Mucosa of gallbladder (tissue), 1 donor: ENCODE measurements around the gene CNN2. TPM values are rescaled to one million over a fixed set of nuclear protein-coding genes. Genes with fewer than 3 reads are reported as not detected.

Experiments
- DNase-seq: peaks from one replicate; pipeline ENCODE4 v3.0.0-alpha.2; 2020; ENCODE audit warnings: low spot score
- total RNA-seq: library from RNA; stranded (reverse); gene quantifications from one replicate; pipeline ENCODE4 v1.2.1, GENCODE V29; 2021
- donor health status: DM: no; HTN: no; CAD: no.

The CNN2 gene
- total RNA-seq, 1 donor from 2014 or later: 104 TPM

DNA sequence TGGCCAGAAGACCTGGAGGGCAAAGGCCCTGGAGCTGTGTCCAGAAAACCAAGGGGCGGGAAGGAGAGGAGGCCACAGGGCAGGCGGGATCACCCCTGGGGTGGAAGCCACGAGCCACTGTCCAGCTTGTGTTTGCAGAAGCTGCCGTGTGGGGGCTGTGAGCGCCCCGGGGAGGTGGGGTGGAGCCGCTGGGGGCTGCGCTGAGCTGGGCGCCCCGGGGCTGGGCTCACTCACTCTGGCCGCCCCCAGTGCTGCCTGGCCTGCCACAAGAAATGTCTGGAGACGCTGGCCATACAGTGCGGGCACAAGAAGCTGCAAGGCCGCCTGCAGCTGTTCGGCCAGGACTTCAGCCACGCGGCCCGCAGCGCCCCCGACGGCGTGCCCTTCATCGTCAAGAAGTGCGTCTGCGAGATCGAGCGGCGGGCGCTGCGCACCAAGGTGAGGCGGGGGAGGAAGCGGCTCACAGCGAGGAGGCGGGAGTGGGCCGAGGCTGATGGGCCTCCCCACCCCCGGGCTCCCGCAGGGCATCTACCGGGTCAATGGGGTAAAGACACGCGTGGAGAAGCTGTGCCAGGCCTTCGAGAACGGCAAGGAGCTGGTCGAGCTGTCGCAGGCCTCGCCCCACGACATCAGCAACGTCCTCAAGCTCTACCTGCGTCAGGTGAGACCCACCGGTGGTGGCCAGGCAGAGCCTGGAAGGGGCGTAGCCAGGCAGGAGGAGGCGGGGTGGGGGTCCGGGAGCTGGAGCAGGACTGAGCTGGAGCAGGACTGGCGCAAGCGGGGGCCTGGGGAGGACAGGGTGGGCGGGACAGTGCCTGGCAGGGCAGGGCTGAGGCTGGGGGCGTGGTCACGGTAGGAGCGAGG, 55.1 kb downstream of the CNN2 start:
- DNase-seq: no peak

DNA sequence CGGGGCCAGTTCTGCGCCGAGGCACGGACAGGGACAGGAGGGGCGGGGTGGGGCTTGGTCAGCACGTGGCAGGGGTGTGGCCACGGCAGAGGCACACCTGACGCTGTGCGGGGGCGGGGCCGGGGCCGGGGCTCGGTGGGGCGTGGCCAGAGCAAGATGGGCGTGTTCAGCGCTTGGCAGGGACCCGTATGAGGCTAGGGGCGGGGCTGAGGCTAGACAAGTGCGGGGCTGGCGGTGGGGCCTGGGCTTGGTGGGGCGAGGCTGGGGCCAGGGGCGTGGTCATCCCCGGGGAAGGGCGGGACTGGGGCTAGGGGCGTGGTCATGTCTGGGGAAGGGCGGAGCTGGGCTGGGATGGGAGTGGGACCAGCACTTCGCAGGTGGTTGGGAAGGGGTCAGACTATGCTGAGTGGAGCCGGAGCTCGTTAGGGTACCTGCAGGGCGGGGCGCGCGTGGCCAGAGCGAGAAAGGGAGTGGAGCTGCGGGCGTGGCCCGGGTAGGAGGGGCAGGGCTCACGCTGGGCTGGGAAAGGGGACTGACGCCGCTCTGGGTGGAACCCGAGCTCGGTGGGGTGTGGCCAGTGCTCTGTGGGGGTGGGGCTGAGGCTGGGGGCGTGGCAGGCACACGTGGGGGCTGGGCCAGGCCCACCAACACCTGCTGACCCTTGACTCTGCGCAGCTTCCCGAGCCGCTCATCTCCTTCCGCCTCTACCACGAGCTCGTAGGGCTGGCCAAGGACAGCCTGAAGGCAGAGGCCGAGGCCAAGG, 55.9 kb downstream of the CNN2 start:
- peak; percentile 89 for DNase-seq

DNA sequence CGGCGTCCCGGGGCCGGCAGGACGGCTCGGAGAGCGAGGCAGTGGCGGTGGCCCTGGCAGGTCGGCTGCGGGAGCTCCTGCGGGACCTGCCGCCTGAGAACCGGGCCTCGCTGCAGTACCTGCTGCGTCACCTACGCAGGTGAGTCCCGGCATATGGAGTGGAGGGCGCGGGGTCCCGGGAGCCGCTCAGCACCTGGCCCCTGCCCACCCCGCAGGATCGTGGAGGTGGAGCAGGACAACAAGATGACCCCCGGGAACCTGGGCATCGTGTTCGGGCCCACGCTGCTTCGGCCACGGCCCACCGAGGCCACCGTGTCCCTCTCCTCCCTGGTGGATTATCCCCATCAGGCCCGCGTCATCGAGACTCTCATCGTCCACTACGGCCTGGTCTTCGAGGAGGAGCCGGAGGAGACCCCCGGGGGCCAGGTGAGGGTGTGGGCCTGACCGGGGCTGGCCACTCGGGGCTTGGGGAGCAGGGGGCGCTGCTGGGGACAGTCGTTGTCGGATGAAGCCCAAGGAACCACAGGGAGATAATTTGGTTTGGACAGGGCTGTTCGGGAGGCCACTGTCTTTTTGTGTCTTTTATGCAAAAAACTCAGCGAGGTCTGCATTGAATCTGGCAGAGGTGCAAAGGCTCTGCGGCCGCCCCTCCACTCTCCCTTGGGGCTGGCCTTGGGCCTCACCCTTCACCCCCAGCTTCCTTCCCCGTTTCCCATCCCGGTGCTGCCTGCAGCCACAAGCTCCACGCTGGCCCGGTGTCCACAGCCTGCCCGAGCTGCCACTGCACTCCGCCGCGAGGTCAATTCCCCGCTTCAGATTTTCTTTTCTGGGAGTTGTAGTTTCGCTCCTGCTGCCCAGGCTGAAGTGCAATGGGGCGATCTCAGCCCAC, 56.8 kb downstream of the CNN2 start:
- DNase-seq: no peak

DNA sequence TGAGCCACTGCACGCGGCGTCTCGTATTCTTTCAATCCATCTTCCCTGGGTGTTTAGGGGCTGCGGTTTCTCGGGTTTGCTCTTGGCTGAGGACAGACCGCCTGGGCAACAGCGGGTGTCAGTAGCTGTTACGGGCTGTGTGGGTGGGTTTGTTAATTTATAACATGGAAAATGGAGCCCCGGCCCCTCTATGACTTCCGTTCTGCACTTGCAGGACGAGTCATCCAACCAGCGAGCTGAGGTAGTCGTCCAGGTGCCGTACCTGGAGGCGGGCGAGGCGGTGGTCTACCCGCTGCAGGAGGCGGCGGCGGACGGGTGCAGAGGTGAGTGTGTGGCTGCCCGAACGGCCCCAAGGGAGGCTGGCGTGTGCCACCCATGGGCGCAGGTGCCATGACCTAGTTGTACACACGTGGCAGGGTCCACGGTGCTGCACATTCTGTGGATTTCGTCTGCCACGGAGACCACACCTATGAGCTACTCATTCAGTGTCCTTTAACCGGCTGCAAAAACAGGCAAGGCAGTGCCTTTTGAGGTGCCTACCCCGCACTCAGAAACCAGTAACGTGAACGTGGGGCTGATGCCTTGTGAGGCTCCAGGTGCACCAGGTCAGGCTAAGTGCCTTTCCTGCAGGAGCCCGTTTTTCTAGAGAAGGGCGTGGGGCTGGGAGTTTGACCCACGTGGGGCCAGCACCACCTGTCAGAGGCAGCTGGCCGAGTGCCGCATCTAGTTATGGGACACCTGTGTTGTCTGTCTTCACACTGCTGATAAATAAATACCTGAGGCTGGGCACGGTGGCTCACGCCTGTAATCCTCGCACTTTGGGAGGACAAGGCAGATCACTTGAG, 57.8 kb downstream of the CNN2 start:
- no peak for DNase-seq

DNA sequence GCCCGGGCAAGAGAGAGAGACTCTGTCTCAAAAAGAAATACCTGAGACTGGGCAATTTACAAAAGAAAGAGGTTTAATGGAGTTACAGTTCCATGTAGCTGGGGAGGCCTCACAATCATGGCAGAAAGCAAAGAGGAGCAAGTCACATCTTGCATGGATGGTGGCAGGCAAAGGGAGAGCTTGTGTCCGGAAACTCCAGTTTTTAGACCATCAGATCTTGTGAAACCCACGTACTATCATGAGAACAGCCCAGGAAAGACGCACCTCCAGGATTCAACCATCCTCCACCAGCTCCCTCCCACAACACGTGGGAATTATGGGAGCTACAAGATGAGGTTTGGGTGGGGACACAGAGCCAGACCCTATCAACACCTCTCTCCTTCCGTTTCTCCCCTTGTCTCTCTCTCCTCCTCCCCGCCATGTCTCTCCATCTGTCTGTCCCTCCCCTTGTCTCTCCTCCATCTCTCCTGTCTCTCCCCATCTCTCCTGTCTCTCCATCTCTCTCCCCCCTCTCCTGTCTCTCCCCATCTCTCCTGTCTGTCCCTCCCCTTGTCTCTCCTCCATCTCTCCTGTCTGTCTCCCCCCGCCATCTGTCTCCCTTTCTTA, 58.7 kb downstream of the CNN2 start:
- no peak for DNase-seq

DNA sequence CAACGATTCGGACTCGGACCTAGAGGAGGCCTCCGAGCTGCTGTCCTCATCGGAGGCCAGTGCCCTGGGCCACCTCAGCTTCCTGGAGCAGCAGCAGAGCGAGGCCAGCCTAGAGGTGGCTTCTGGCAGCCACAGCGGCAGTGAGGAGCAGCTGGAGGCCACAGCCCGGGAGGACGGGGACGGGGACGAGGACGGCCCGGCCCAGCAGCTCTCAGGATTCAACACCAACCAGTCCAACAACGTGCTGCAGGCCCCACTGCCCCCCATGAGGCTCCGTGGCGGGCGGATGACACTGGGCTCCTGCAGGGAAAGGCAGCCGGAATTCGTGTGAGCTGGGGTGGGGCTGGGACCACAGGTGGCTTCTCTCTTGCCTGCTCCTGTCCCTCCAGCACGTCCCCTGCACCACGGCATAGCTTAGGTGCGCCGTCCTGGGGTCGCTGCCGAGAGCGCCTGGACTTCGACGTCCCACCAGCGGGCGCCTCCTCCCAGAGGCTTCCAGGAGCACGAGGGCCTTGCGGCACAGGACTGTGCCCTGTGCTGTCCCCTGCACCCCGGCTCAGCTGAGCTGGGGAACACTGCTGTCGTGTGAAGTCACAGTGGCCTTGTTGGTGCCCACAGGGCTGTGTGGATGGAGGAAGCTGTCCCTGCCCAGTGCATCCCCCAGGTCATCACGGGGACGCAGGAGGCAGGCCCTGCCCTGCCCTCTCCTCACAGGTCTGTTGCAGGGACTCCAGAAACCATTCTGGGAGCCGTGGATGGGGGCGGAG, 59.5 kb downstream of the CNN2 start:
- DNase-seq: no peak

DNA sequence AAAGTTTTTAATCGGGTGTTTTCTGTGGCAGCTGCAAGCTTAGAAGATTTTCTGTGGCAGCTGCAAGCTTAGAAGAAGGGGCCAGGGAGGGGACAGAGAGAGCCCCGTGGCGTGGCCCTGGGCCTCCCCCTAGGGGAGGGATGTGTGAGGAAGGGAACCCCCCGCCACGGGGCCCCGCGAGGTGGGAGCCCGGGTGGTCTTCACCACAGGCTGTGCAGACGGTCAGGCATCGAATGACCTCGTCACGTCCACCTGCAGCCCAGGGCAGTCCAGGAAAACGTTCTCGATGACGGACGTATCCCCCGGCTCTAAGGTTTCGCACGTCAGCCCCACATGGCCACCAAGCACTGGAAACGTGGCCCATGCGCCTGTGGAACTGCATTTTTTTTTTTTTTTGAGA, 60.2 kb downstream of the CNN2 start:
- DNase-seq: no peak

DNA sequence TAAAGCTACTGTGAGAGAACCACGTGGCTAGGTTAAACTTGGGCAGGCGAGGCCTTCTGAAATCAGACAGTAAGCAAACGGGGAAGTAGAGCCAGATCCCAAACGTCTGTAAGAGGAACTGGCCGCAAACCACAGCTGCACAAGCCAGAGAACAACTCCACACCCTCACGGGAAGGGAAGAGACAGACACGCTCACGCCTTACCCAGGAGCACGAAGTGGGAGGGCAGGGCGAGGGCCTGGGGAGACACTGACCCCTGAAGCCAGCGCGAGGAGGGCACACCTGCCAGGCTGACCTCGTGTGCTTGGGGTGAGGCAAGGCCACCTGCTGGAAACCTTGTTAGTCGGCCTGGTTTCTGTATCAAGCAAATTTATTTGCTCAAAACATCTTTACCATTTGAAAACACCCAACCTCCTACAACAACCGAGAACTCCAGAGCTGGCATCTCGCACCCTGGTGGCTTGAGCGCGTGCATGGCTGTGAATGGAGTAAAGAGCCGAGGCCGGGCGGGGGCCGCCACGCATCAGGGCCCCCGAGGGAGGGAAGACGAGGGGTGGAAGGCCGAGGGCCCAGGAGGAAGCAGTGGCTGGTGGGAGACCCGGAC, 61.5 kb downstream of the CNN2 start:
- DNase-seq: no peak

DNA sequence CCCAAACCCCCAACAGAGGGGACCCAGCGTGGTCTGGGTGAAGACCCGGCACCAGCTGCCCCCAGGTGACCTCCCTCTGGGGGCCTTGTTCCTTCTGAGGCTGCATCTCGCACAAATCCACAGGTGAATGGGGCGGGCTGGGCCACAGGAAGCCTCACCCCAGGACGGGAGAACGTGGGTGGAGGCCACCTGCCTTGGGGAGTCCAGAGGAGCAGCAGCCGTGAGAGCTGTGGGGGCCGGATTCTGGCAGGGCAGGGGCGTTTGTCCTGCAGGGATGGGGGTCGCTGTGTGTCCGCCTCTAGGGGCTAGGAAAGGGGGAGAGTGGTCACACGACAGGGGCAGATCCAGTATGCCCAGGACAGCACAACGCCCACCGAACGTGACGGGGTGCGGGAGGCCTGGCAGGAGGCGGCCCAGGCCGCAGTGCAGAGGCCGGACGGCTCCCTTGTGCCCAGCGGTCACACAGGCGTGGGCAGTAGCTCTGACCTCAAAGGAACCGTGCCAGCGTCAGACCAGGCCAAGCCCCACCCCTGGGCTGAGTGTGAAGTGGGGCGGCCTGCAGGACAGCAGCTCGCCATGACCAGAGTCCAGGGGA, 62.1 kb downstream of the CNN2 start:
- no peak for DNase-seq

Other genes with a start within 250 kb of the CNN2 start
- gene PTBP1, start 229.2 kb upstream of the CNN2 start, total RNA-seq: 270 TPM
- 0.20 TPM for gene PLPPR3, start 204.7 kb upstream of the CNN2 start, total RNA-seq
- gene AZU1, start 198.8 kb upstream of the CNN2 start, total RNA-seq: not detected
- not detected for gene PRTN3, start 185.6 kb upstream of the CNN2 start, total RNA-seq
- gene ELANE, start 174.3 kb upstream of the CNN2 start, total RNA-seq: not detected
- 133 TPM for gene CFD, start 166.9 kb upstream of the CNN2 start, total RNA-seq
- gene MED16, start 133.4 kb upstream of the CNN2 start, total RNA-seq: 66.9 TPM
- not detected for gene RNU6-9, start 133.1 kb upstream of the CNN2 start, total RNA-seq
- 47.5 TPM for gene R3HDM4, start 113.4 kb upstream of the CNN2 start, total RNA-seq
- 0.17 TPM for gene KISS1R, start 109.3 kb upstream of the CNN2 start, total RNA-seq
- gene ARID3A, start 100.6 kb upstream of the CNN2 start, total RNA-seq: 7.0 TPM
- 52.5 TPM for gene WDR18, start 42.3 kb upstream of the CNN2 start, total RNA-seq
- gene GRIN3B, start 26.2 kb upstream of the CNN2 start, total RNA-seq: 0.06 TPM
- gene TMEM259, start 5.5 kb upstream of the CNN2 start, total RNA-seq: 182 TPM
- gene RNU6-2, start 5.1 kb upstream of the CNN2 start, total RNA-seq: not detected
- gene ABCA7, start 13.5 kb downstream of the CNN2 start, total RNA-seq: 49.0 TPM
- 42.4 TPM for gene ARHGAP45, start 40.6 kb downstream of the CNN2 start, total RNA-seq
- gene POLR2E, start 68.8 kb downstream of the CNN2 start, total RNA-seq: 137 TPM
- gene GPX4, start 77.4 kb downstream of the CNN2 start, total RNA-seq: 294 TPM
- 64.1 TPM for gene SBNO2, start 147.7 kb downstream of the CNN2 start, total RNA-seq
- gene STK11, start 179.2 kb downstream of the CNN2 start, total RNA-seq: 72.2 TPM
- gene CBARP, start 211.4 kb downstream of the CNN2 start, total RNA-seq: 1.1 TPM
- 213 TPM for gene ATP5F1D, start 215.1 kb downstream of the CNN2 start, total RNA-seq
- gene MIDN, start 222.0 kb downstream of the CNN2 start, total RNA-seq: 127 TPM
- gene CIRBP, start 242.7 kb downstream of the CNN2 start, total RNA-seq: 382 TPM
- gene FAM174C, start 248.9 kb downstream of the CNN2 start, total RNA-seq: 57.6 TPM